SU-DHL-6 (cell line): ENCODE data around the gene THSD7A.

Experiments
- H2AFZ ChIP-seq: fragments of 200-600 bp; sonication (generic); 2 replicates; pipeline ENCODE4 v1.6.1; 2014; ENCODE audit warnings: low read depth, mild to moderate bottlenecking, moderate library complexity, mixed read lengths, antibody characterized with exemption, low read length; ENCODE audit not compliant: severe bottlenecking
- H3F3A ChIP-seq: fragments of 200-600 bp; shearing (Covaris generic); 2 replicates; pipeline ENCODE4 v1.6.0; 2016; ENCODE audit warnings: antibody characterized with exemption, mild to moderate bottlenecking; ENCODE audit not compliant: insufficient read depth
- H3K27ac ChIP-seq: fragments of 200-600 bp; sonication (generic); 2 replicates; pipeline ENCODE4 v1.5.1; 2016; ENCODE audit warnings: low read depth, mild to moderate bottlenecking, low read length, moderate library complexity, mixed read lengths
- H3K27me3 ChIP-seq: fragments of 200-600 bp; sonication (generic), shearing (Covaris generic); 2 replicates; pipeline ENCODE4 v1.6.0; 2014; ENCODE audit warnings: mild to moderate bottlenecking, low read length
- H3K36me3 ChIP-seq: fragments of 200-600 bp; sonication (generic); 2 replicates; pipeline ENCODE4 v1.6.1; 2014; ENCODE audit warnings: mild to moderate bottlenecking, low read length, mixed read lengths
- H3K4me2 ChIP-seq: fragments of 300-600, 200-600 bp; shearing (Covaris generic), sonication (generic); 2 replicates; pipeline ENCODE4 v1.6.0; 2014; ENCODE audit warnings: low read length, low read depth, mild to moderate bottlenecking; ENCODE audit not compliant: poor library complexity, severe bottlenecking
- H3K4me3 ChIP-seq: fragments of 200-600 bp; sonication (generic); 2 replicates; pipeline ENCODE4 v1.5.1; 2014; ENCODE audit warnings: antibody characterized with exemption, low read length, mild to moderate bottlenecking, mixed read lengths; ENCODE audit not compliant: insufficient read depth, poor library complexity, severe bottlenecking
- H3K79me2 ChIP-seq: fragments of 200-600 bp; sonication (generic); 2 replicates; pipeline ENCODE4 v1.6.1; 2014; ENCODE audit warnings: mild to moderate bottlenecking, low read length, moderate library complexity; ENCODE audit not compliant: insufficient read depth
- H3K9ac ChIP-seq: fragments of 200-600 bp; sonication (generic); 2 replicates; pipeline ENCODE4 v1.7.0; 2014; ENCODE audit warnings: mild to moderate bottlenecking, low read length
- H3K9me2 ChIP-seq: fragments of 200-600 bp; sonication (generic); replicated peaks from 2 replicates; pipeline ENCODE4 v1.6.1; 2014; ENCODE audit warnings: low read length; ENCODE audit not compliant: insufficient read depth
- H3K9me3 ChIP-seq: fragments of 200-600 bp; sonication (generic); 2 replicates; pipeline ENCODE4 v1.6.1; 2014; ENCODE audit warnings: low read length, mixed read lengths; ENCODE audit not compliant: insufficient read depth
- H4K20me1 ChIP-seq: fragments of 200-600 bp; sonication (generic); 2 replicates; pipeline ENCODE4 v1.6.1; 2014; ENCODE audit warnings: low read depth, mild to moderate bottlenecking, antibody characterized with exemption, low read length, moderate library complexity, mixed read lengths
- EZH2phosphoT487 ChIP-seq: fragments of 200-600 bp; sonication (generic), shearing (Covaris generic); conservative IDR thresholded peaks from 2 replicates; pipeline ENCODE4 v1.6.1; 2018; ENCODE audit warnings: mild to moderate bottlenecking, antibody characterized with exemption, low read length, moderate library complexity, mixed read lengths
- TF ChIP-seq, protein P1 (sequence below): fragments of 200-600 bp; sonication (generic); IDR thresholded peaks from one replicate; pipeline ENCODE4 v1.5.1; 2017; ENCODE audit warnings: antibody characterized with exemption, mild to moderate bottlenecking, low read length, moderate library complexity; ENCODE audit not compliant: insufficient read depth, poor library complexity, severe bottlenecking

The THSD7A gene, protein sequence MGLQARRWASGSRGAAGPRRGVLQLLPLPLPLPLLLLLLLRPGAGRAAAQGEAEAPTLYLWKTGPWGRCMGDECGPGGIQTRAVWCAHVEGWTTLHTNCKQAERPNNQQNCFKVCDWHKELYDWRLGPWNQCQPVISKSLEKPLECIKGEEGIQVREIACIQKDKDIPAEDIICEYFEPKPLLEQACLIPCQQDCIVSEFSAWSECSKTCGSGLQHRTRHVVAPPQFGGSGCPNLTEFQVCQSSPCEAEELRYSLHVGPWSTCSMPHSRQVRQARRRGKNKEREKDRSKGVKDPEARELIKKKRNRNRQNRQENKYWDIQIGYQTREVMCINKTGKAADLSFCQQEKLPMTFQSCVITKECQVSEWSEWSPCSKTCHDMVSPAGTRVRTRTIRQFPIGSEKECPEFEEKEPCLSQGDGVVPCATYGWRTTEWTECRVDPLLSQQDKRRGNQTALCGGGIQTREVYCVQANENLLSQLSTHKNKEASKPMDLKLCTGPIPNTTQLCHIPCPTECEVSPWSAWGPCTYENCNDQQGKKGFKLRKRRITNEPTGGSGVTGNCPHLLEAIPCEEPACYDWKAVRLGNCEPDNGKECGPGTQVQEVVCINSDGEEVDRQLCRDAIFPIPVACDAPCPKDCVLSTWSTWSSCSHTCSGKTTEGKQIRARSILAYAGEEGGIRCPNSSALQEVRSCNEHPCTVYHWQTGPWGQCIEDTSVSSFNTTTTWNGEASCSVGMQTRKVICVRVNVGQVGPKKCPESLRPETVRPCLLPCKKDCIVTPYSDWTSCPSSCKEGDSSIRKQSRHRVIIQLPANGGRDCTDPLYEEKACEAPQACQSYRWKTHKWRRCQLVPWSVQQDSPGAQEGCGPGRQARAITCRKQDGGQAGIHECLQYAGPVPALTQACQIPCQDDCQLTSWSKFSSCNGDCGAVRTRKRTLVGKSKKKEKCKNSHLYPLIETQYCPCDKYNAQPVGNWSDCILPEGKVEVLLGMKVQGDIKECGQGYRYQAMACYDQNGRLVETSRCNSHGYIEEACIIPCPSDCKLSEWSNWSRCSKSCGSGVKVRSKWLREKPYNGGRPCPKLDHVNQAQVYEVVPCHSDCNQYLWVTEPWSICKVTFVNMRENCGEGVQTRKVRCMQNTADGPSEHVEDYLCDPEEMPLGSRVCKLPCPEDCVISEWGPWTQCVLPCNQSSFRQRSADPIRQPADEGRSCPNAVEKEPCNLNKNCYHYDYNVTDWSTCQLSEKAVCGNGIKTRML (N-terminal part only)

DNA sequence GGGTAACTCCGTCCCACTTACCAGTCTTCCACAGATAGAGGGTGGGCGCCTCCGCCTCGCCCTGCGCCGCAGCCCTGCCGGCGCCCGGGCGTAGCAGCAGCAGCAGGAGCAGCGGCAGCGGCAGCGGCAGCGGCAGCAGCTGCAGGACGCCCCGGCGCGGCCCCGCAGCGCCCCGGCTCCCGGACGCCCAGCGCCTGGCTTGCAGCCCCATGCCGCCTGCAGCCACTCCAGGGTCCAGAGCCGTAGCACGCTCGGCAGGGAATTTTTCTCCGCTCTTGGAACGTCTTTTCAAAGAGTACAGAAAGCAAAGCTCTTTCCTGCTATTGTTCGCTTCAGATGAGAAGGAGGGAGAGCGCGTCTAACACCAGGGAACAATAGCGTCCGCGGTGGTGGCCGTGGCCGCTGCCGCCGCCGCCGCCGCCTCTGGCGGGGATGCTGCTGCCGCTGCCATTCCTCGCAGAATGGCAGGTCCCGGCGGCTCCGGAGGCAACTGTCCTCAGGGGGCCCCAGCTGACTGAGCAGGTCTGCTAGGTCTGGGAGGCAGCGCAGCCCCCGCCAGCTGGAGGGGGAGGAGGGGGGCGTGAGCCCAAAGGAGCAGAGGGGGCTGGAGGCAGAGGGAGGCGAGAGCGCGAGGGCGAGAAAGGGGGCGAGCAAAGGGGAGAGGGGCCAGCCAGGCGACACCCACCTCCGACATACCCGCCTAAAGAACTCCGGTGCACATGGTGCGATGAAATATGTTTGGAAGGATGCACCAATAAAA, at the start of gene THSD7A:
Gene THSD7A, minus strand, starts transcription at position 463 of the 760 bp plus-strand sequence. Its CDS starts 252 bp downstream, at position 211.
- no peak within 1 kb of the TSS for H3K9ac ChIP-seq
- H3K4me2 ChIP-seq: no peak within 1 kb of the TSS

DNA sequence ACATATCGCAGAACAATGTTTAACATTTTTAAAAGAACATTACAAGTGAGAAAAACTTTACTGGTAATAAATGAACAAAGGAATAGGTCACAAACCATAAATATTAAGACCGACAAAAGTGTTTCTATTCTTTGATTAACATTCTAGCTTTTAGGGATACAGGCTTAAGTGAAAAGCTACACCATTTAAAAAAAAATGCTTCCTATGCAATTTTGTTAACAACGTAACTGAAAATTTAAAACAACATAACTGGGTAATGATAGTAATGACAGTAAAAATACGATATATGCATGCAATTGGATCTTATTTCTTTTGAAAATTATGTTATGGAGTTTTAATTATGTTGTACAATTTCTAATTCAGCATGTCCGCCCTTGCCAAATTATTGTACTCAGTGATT, 49.7 kb upstream of the THSD7A start:
- H3K27me3 ChIP-seq: no peaks in the 10 kb centered on the region
- no peaks in the 10 kb centered on the region for H3K9me2 ChIP-seq
- H3K4me2 ChIP-seq: no peak overlapping the region
- no peak overlapping the region for H2AFZ ChIP-seq
- TF ChIP-seq, protein P1, sequence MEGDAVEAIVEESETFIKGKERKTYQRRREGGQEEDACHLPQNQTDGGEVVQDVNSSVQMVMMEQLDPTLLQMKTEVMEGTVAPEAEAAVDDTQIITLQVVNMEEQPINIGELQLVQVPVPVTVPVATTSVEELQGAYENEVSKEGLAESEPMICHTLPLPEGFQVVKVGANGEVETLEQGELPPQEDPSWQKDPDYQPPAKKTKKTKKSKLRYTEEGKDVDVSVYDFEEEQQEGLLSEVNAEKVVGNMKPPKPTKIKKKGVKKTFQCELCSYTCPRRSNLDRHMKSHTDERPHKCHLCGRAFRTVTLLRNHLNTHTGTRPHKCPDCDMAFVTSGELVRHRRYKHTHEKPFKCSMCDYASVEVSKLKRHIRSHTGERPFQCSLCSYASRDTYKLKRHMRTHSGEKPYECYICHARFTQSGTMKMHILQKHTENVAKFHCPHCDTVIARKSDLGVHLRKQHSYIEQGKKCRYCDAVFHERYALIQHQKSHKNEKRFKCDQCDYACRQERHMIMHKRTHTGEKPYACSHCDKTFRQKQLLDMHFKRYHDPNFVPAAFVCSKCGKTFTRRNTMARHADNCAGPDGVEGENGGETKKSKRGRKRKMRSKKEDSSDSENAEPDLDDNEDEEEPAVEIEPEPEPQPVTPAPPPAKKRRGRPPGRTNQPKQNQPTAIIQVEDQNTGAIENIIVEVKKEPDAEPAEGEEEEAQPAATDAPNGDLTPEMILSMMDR: no peak
- no peak for TF ChIP-seq EZH2phosphoT487
- H3K36me3 ChIP-seq: no peaks in the 10 kb centered on the region
- no peak overlapping the region for H3K4me3 ChIP-seq
- no peaks in the 10 kb centered on the region for H3K9me3 ChIP-seq
- H3K27ac ChIP-seq: no peak overlapping the region
- no peaks in the 10 kb centered on the region for H4K20me1 ChIP-seq
- no peaks in the 10 kb centered on the region for H3K79me2 ChIP-seq
- H3K9ac ChIP-seq: no peak overlapping the region
- no peaks in the 10 kb centered on the region for H3F3A ChIP-seq

More for the DNA sequence above, at the start of gene THSD7A:
- TF ChIP-seq, protein P1: no peak
- TF ChIP-seq EZH2phosphoT487: no peak
- Histone ChIP-seq H3K27me3 (no peaks in the 10 kb centered on the region), H4K20me1 (no peaks in the 10 kb centered on the region), H3K9me3 (no peaks in the 10 kb centered on the region), H3K27ac (no peak within 1 kb of the TSS), H3K4me3 (no peak within 1 kb of the TSS), H3K79me2 (no peaks in the 10 kb centered on the region), H2AFZ (no peak within 1 kb of the TSS), H3F3A (no peaks in the 10 kb centered on the region), H3K9me2 (no peaks in the 10 kb centered on the region), H3K36me3 (no peaks in the 10 kb centered on the region)

DNA sequence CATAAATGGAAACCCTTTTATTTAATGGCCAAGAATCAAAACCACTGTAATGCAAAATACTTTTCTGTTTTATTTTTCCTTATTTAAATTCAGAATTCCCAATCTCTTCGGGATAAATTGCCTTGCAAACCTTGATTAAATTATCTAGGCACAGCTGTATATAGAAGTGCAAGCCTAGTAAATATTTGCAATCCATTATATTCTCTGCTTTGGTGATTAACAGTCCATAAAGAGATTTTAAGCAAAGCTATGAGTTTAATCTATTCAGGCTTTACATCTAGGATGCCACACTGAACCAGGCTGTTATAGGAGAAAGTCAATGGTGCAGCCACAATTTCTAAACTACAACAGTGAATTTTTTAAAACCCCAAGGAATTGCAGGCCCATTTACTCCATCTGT, 43.6 kb upstream of the THSD7A start:
- Histone ChIP-seq H3K4me3 (no peak overlapping the region), H3K27me3 (no peaks in the 10 kb centered on the region), H3K36me3 (no peaks in the 10 kb centered on the region), H3K27ac (no peak overlapping the region), H4K20me1 (no peaks in the 10 kb centered on the region), H3K9me3 (no peaks in the 10 kb centered on the region; the same call in 1 of the 2 replicates), H3K9ac (no peak overlapping the region), H3K9me2 (no peaks in the 10 kb centered on the region), H2AFZ (no peak overlapping the region), H3F3A (no peaks in the 10 kb centered on the region), H3K79me2 (no peaks in the 10 kb centered on the region), H3K4me2 (no peak overlapping the region)
- TF ChIP-seq, protein P1: no peak
- TF ChIP-seq EZH2phosphoT487: no peak
